ENCODE results near the gene DEK. TPM values are rescaled to one million over a fixed set of nuclear protein-coding genes. Genes with fewer than 3 reads are reported as not detected.

DEK gene
- total and polyA plus RNA-seq, 4 experiments from 2014 or later: 56.4 to 131 (median 110) TPM

DNA sequence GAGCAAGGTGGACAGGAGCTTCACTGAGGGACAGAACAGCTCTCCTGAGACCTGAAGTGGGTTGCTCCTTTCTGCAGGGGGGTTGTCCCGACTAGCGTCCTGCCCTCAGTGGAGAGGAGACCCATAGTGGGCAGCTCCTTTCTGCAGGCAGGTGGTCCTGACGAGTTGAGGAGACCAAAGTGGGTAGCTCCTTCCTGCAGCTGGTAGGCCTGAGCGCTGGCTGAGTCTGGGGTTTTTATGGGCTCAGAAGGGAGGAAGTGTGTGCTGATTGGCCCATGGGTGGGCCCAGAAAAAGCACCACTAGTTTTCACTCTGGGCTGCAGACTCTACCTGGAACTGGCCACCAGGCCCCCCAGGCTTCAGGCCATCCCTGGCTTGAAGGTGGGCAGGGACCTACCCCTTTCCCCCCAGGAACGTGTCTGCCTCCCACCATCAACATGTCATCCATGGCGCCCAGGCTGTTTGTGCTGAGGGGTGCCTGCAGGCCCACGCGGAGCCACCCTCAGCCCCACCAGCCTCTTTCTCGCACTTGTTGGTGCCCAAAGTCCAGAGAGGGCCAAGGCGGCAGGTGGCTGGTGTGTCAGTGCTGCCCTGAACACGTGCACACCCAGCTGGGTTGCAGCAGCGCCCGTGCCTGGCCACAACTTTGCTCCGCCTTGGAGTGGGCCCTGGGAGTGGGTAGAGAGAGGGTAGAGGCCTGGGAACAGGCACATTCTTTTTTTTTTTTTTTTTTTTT is 1.6 kb upstream of the DEK start:
- ChIA-PET CTCF (ENCODE audit: partially characterized antibody) (interaction anchor here (0.9 kb wide), 3 partner anchors 34 to 236 kb away, joined by 3 to 4 read pairs (median 3); no protein-coding TSS in a partner anchor), POLR2A (ENCODE audit: partially characterized antibody) (interaction anchor here (1.1 to 1.6 kb wide), 3 partner anchors 109 to 665 kb away, joined by 3 read pairs; partner anchors contain the start of gene RNF144B)
- peak overlapping the region; percentile 76 for H3K27ac ChIP-seq (ENCODE audit: low read depth, low read length)
- peaks cover 45% of the 10 kb centered on the region for H3K4me1 ChIP-seq (ENCODE audit: insufficient read depth, low read length)
- H3K9me3 Mint-ChIP-seq: peaks cover 0 to 4% (median 0%) of the 10 kb centered on the region in 8 donors
- no peaks in the 10 kb centered on the region for H3K9me3 ChIP-seq (ENCODE audit: control insufficient read depth in 1 of 2, low read length in 2 of 2)
- peaks cover 28 to 39% (median 34%) of the 10 kb centered on the region in 4 donors for H3K4me1 Mint-ChIP-seq
- H3K27me3 Mint-ChIP-seq: no peaks in the 10 kb centered on the region
- peak overlapping the region; percentile 96 to 99 (median 98) for H3K27ac Mint-ChIP-seq
- no peaks in the 10 kb centered on the region for H3K27me3 ChIP-seq (ENCODE audit: insufficient read depth, low read length)
- H3K4me3 ChIP-seq (ENCODE audit: low read length in 2 of 2): peak overlapping the region in 1 of 2 donors; percentile 82
- no peaks in the 10 kb centered on the region for H3K36me3 ChIP-seq (ENCODE audit: insufficient read depth, low read length)
- no peak for DNase-seq
- peak overlapping the region; percentile 92 to 97 (median 96) for H3K4me3 Mint-ChIP-seq
- peaks cover 0 to 26% of the 10 kb centered on the region in 2 donors for H3K36me3 Mint-ChIP-seq
- intact Hi-C loops (cut with micrococcal nuclease): no loop called here

DNA sequence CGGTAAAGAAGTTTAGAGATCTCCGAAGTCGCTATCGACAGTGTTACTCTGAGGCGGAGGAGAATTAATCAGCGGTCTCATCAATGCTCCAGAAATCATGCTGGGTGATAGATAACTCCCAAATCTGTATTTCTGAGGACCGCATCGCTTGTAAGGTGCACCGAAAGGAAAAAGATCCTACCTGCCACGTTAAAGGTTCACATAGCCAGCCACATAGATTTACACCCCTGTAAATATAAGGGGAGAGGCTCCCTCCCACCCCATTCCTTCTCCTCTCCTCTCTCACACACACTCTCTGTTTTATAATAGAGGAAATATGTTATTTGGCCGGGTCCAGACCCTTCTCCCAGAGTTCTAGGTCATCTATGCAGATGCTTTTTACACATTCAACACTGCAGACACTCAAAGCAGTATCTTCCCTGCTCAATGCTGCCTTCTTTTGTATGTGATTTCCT is 620 bp upstream of the DEK start:
- Mint-ChIP-seq H3K27ac (peak overlapping the region; percentile 96 to 99 (median 98)), H3K36me3 (peaks cover 0 to 26% of the 10 kb centered on the region in 2 donors), H3K9me3 (peaks cover 0 to 4% (median 0%) of the 10 kb centered on the region in 8 donors), H3K27me3 (no peaks in the 10 kb centered on the region), H3K4me1 (peaks cover 37 to 49% (median 43%) of the 10 kb centered on the region in 4 donors), H3K4me3 (peak overlapping the region; percentile 92 to 97 (median 96))
- Histone ChIP-seq H3K4me1 (ENCODE audit: insufficient read depth, low read length) (peaks cover 55% of the 10 kb centered on the region), H3K4me3 (ENCODE audit: low read length in 2 of 2) (peak overlapping the region; percentile 68 to 82), H3K27ac (ENCODE audit: low read depth, low read length) (peak overlapping the region; percentile 76), H3K36me3 (ENCODE audit: insufficient read depth, low read length) (no peaks in the 10 kb centered on the region), H3K27me3 (ENCODE audit: insufficient read depth, low read length) (no peaks in the 10 kb centered on the region), H3K9me3 (ENCODE audit: control insufficient read depth in 1 of 2, low read length in 2 of 2) (no peaks in the 10 kb centered on the region)
- intact Hi-C loops (cut with micrococcal nuclease): loop anchor here (1.0 to 5.0 kb wide), 4 partner anchors 122 to 1503 kb away; partner anchors contain the start of genes ATXN1, NUP153 and RNF144B
- no peak for DNase-seq
- CTCF ChIA-PET (ENCODE audit: partially characterized antibody): interaction anchor here (0.5 to 0.9 kb wide), 4 partner anchors 16 to 237 kb away, joined by 3 to 4 read pairs (median 3); no protein-coding TSS in a partner anchor
- POLR2A ChIA-PET (ENCODE audit: partially characterized antibody): interaction anchor here (0.9 to 1.6 kb wide), 6 partner anchors 23 to 664 kb away, joined by 3 to 5 read pairs (median 3); partner anchors contain the start of genes KDM1B, RNF144B and TPMT

DNA sequence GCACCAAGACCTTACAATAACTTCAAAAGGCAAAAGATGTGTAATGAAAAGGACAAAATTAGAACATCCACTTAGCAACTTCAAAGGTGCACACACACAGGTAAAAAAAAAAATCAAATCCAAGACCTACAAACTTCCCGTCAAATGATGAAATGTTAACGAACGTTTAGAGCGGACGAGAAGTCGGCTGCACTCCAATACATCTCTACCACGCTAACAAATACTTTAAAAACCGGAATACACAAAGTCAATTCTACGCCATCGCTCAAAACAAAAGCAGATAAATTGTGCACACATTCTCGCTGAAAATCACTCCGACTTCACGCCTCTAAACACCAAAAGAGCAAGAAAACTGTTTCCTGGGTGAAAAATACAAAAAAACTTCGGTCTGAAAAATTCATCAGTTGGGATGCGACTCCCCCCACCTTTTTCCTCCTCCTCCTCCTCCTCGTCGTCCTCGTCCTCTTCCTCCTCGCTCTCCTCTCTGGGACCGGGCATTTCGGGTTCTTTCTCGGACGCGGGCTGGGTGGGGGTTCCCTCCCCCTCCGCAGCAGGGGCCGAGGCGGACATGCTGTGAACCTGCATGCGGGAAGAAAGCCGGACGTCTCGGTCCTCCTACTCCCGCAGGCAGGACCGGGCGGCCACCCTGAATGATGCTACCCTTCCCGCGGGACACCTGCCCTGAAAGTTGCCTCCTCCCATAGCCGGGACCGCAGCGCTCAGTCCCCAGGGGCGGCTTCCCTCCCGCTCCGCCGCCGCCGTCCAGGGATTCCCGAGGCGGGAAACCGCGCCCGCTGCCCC is 712 bp downstream of the DEK start:
- CTCF ChIA-PET (ENCODE audit: partially characterized antibody): no interaction called here
- Histone ChIP-seq H3K9me3 (ENCODE audit: control insufficient read depth in 1 of 2, low read length in 2 of 2) (no peaks in the 10 kb centered on the region), H3K4me3 (ENCODE audit: low read length in 2 of 2) (peak overlapping the region; percentile 64 to 89), H3K27me3 (ENCODE audit: insufficient read depth, low read length) (no peaks in the 10 kb centered on the region), H3K36me3 (ENCODE audit: insufficient read depth, low read length) (no peaks in the 10 kb centered on the region), H3K4me1 (ENCODE audit: insufficient read depth, low read length) (peaks cover 52% of the 10 kb centered on the region), H3K27ac (ENCODE audit: low read depth, low read length) (peak overlapping the region; percentile 76)
- H3K27ac Mint-ChIP-seq: peak overlapping the region; percentile 92 to 98 (median 96)
- peaks cover 0 to 35% of the 10 kb centered on the region in 2 donors for H3K36me3 Mint-ChIP-seq
- peaks cover 0 to 4% (median 0%) of the 10 kb centered on the region in 8 donors for H3K9me3 Mint-ChIP-seq
- intact Hi-C loops (cut with micrococcal nuclease): loop anchor here (1.0 to 5.0 kb wide), 7 partner anchors 21 to 1501 kb away; partner anchors contain the start of genes ATXN1, FAM8A1, KDM1B and NUP153
- H3K4me1 Mint-ChIP-seq: peaks cover 46 to 60% (median 53%) of the 10 kb centered on the region in 4 donors
- POLR2A ChIA-PET (ENCODE audit: partially characterized antibody): interaction anchor here (0.9 to 1.9 kb wide), 4 partner anchors 22 to 663 kb away, joined by 3 to 11 read pairs (median 5); partner anchors contain the start of genes KDM1B and TPMT
- peak; percentile 38 to 57 (median 48) for DNase-seq
- peak overlapping the region; percentile 93 to 98 (median 96) for H3K4me3 Mint-ChIP-seq
- H3K27me3 Mint-ChIP-seq: no peaks in the 10 kb centered on the region

DNA sequence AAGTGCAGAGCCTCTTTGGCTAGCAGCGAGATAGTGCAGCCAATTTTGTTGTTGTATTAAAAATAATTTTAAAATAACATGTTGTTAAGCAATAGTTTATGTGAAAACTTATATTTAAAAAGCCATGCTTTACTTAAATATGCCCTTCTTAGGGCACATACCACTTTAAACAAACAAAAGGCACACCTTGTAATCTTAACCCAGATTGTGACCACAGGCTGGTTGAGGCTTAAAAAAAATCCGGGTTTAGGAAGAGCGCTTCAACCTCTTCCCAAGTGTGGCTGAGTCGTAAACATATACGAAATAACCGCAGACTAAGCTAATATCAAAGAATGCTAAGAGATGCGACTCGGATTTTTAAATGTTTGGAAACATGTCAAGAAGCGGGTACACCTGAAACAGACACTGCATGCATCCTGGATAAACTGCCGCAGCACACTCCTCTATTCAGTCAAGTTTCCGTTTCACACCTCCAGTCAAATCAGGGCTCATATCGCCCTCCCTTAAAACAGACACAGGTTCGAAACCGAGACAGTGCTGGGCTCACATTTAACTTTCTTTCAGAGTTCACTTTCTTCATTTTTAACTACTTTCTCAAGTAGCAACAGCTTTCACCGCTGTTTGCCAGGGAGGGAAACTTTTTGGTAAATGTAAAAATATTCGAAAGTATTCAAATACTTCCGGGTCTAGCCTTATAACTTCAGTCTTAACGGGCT is 1.5 kb downstream of the DEK start:
- Mint-ChIP-seq H3K36me3 (peaks cover 0 to 39% of the 10 kb centered on the region in 2 donors), H3K4me3 (peak overlapping the region; percentile 93 to 98 (median 96)), H3K9me3 (peaks cover 0 to 4% (median 0%) of the 10 kb centered on the region in 8 donors), H3K4me1 (peaks cover 46 to 62% (median 53%) of the 10 kb centered on the region in 4 donors), H3K27me3 (no peaks in the 10 kb centered on the region), H3K27ac (peak overlapping the region; percentile 92 to 98 (median 96))
- Histone ChIP-seq H3K4me3 (ENCODE audit: low read length in 2 of 2) (peak overlapping the region; percentile 64 to 89), H3K4me1 (ENCODE audit: insufficient read depth, low read length) (peaks cover 53% of the 10 kb centered on the region), H3K9me3 (ENCODE audit: control insufficient read depth in 1 of 2, low read length in 2 of 2) (no peaks in the 10 kb centered on the region), H3K36me3 (ENCODE audit: insufficient read depth, low read length) (no peaks in the 10 kb centered on the region), H3K27me3 (ENCODE audit: insufficient read depth, low read length) (no peaks in the 10 kb centered on the region), H3K27ac (ENCODE audit: low read depth, low read length) (peak overlapping the region; percentile 76)
- ChIA-PET POLR2A (ENCODE audit: partially characterized antibody) (interaction anchor here (0.6 to 1.9 kb wide), 3 partner anchors 107 to 1943 kb away, joined by 3 to 11 read pairs (median 3); partner anchors contain the start of genes KDM1B and TPMT), CTCF (ENCODE audit: partially characterized antibody) (interaction anchor here (0.5 kb wide), 1 partner anchor 15 kb away, joined by 3 read pairs; no protein-coding TSS in a partner anchor)
- peak; percentile 54 to 67 (median 59) for DNase-seq
- intact Hi-C loops (cut with micrococcal nuclease): loop anchor here (1.0 to 5.0 kb wide), 5 partner anchors 20 to 1501 kb away; partner anchors contain the start of genes ATXN1, FAM8A1, KDM1B and RNF144B

DNA sequence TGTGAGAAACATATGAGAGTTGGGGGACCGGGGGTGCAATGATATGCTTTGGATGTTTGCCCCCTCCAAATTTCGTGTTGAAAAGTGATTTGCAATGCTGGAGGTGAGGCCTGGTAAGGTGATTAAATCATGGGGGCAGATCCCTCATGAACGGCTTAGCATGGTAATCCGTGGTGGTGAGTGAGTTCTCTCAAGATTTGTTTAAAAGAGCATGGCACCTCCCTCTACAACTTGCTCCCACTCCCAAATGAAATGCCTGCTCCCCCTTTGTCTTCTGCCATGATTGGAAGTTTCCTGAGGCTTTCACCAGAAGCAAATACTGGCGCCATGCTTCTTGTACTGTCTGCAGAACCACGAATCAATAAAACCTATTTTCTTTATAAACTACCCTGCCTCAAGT is 2.5 kb downstream of the DEK start:
- peaks cover 53% of the 10 kb centered on the region for H3K4me1 ChIP-seq (ENCODE audit: insufficient read depth, low read length)

More for the DNA sequence above, 2.5 kb downstream of the DEK start:
- H3K27me3 Mint-ChIP-seq: no peaks in the 10 kb centered on the region
- no peak for DNase-seq
- H3K4me1 Mint-ChIP-seq: peaks cover 48 to 66% (median 53%) of the 10 kb centered on the region in 4 donors
- peak overlapping the region in 7 of 8 donors; percentile 58 to 98 (median 95) for H3K4me3 Mint-ChIP-seq
- peaks cover 6 to 48% of the 10 kb centered on the region in 2 donors for H3K36me3 Mint-ChIP-seq
- H3K9me3 Mint-ChIP-seq: peaks cover 0 to 4% (median 0%) of the 10 kb centered on the region in 8 donors
- no peak overlapping the region for H3K27ac ChIP-seq (ENCODE audit: low read depth, low read length)
- H3K36me3 ChIP-seq (ENCODE audit: insufficient read depth, low read length): peaks cover 5% of the 10 kb centered on the region
- H3K4me3 ChIP-seq (ENCODE audit: low read length in 2 of 2): no peak overlapping the region
- intact Hi-C loops (cut with micrococcal nuclease): loop anchor here (2.0 to 5.0 kb wide), 4 partner anchors 19 to 1500 kb away; partner anchors contain the start of genes ATXN1, FAM8A1 and RNF144B
- ChIA-PET POLR2A (ENCODE audit: partially characterized antibody) (interaction anchor here (1.2 to 1.9 kb wide), 2 partner anchors 20 to 106 kb away, joined by 3 to 11 read pairs; partner anchors contain the start of genes KDM1B and TPMT), CTCF (ENCODE audit: partially characterized antibody) (no interaction called here)
- H3K27me3 ChIP-seq (ENCODE audit: insufficient read depth, low read length): no peaks in the 10 kb centered on the region
- no peaks in the 10 kb centered on the region for H3K9me3 ChIP-seq (ENCODE audit: control insufficient read depth in 1 of 2, low read length in 2 of 2)
- H3K27ac Mint-ChIP-seq: peak overlapping the region; percentile 36 to 96 (median 87)
